ENCODE measurements around the gene COL1A2. TPM values are rescaled to one million over a fixed set of nuclear protein-coding genes. Genes with fewer than 3 reads are reported as not detected.

COL1A2 gene
- total RNA-seq, 1 experiment from 2014 or later: 2,203 TPM

DNA sequence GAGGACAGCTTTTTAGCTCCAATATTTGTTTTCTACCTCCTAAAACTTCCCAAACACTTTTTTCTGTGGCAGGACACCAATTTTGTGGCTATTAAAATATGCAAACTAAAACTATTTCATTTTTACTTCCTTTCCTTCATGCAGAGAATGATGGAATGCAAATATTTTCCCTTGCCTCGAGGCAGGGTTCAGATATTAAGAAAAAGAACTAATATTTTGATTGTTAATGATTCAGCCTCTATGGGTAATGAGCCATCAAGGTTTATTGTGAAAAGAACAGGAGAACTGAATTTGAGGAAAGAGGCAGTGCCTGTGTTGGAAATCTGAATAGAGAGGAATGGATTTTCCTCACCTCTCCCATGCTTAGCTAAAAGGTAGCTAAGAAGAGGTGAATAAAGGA, 71.8 kb downstream of the COL1A2 start:
- Histone ChIP-seq H3K4me1 (replicated peaks) (no peaks in the 10 kb centered on the region), H3K4me3 (no peak overlapping the region), H3K27me3 (replicated peaks) (peaks cover 6% of the 10 kb centered on the region), H3K9me3 (replicated peaks) (no peaks in the 10 kb centered on the region), H3K27ac (no peak overlapping the region), H3K36me3 (no peaks in the 10 kb centered on the region)
- DNase-seq (ENCODE audit: low read depth in 1 of 2, low spot score in 2 of 2): no peak

DNA sequence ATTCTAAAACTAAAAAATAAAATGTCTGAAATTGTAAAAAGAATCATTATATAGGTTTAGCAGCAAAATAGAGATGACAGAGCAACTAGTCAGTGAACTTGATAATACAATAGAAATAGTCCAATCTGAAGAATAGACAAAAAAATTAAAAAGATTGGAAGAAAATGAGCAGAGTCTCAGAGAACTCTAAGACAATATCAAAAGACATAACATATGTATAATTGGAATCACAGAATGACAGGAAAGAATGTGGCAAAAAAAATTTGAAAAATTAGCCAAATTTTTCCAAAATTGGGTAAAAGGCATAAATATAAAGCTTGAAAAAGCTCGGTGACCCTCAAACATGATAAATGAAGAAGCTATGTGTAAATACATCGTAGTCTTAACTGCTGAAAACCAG, 76.9 kb downstream of the COL1A2 start:
- no peak overlapping the region for H3K4me3 ChIP-seq
- H3K27ac ChIP-seq: no peak overlapping the region
- H3K36me3 ChIP-seq: no peaks in the 10 kb centered on the region
- H3K9me3 ChIP-seq (replicated peaks): no peaks in the 10 kb centered on the region
- peaks cover 4% of the 10 kb centered on the region; the same call in 1 of the 2 replicates for H3K27me3 ChIP-seq (replicated peaks)
- no peaks in the 10 kb centered on the region for H3K4me1 ChIP-seq (replicated peaks)
- no peak for DNase-seq (ENCODE audit: low read depth in 1 of 2, low spot score in 2 of 2)

DNA sequence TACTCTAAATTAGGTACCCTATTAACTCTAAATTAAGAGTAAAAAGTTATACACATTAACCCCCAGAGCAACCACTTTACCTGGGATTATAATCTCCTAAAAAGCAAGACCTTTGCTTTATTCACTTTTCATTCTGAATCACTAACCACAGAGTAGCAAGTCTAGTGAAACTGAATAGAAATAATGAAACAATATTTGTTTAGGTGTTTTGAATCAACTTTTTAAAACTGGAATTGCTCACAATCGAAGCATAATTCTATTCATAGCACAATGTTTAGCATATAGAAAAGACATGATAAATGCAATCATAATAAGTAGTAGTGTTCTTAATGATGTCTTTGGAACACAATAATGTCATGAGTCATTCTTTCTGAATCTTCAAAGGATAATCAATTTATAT, 77.9 kb downstream of the COL1A2 start:
- H3K4me3 ChIP-seq: no peak overlapping the region
- no peaks in the 10 kb centered on the region; the same call in 1 of the 2 replicates for H3K27me3 ChIP-seq (replicated peaks)
- no peaks in the 10 kb centered on the region for H3K36me3 ChIP-seq
- no peak overlapping the region for H3K27ac ChIP-seq
- DNase-seq (ENCODE audit: low read depth in 1 of 2, low spot score in 2 of 2): no peak
- H3K9me3 ChIP-seq (replicated peaks): no peaks in the 10 kb centered on the region
- H3K4me1 ChIP-seq (replicated peaks): no peaks in the 10 kb centered on the region

DNA sequence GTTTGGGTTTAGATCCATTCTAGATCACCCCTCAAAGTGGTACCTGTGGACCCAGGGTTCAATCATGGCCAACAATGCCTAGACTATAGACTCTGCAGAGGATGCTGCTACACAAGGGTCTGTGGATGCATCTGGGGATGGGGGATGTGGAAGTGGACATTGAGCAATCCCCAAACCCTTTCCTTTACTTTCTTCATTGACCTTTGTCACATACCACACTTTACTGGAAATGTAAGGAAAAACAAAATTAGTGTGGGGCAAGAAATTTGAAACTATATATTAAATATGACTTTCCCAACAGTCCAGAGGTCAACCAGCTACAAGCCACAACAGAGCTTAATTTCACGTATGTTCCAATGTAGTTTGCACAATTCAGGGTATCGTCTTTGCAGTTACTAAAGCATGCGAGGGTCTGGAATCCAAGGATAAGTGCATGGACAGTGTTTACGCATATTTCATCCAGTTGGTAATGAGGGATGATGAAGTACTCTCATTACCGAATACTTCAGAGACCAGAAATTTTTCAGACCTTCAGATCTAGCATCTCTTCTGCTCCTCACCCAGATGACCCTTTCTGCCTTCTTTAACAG, 81.7 kb downstream of the COL1A2 start:
- no peak for DNase-seq (ENCODE audit: low read depth in 1 of 2, low spot score in 2 of 2)
- no peak overlapping the region for H3K4me3 ChIP-seq
- no peak overlapping the region for H3K27ac ChIP-seq
- H3K27me3 ChIP-seq (replicated peaks): no peaks in the 10 kb centered on the region
- no peaks in the 10 kb centered on the region for H3K4me1 ChIP-seq (replicated peaks)
- no peaks in the 10 kb centered on the region for H3K9me3 ChIP-seq (replicated peaks)
- H3K36me3 ChIP-seq: no peaks in the 10 kb centered on the region

DNA sequence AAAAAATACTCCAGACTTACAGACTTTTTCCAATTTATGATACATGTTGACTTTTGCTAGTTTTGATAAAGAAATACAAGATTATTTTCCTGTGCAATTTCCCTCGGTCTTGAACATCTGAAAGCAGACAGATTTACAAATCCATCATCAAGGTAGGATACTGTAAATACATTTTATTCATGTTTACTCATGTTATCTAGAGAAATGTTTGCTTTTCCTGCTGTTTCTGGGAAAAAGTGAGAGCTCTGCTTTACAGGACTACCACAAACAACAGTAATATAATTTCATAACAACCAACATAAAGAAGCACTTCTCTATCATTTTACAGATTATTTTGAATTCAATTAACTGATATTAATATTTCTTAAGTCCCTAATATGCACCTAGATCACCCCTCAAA, 83.2 kb downstream of the COL1A2 start:
- H3K4me3 ChIP-seq: no peak overlapping the region
- H3K36me3 ChIP-seq: no peaks in the 10 kb centered on the region
- H3K9me3 ChIP-seq (replicated peaks): no peaks in the 10 kb centered on the region
- H3K27ac ChIP-seq: no peak overlapping the region
- H3K4me1 ChIP-seq (replicated peaks): no peaks in the 10 kb centered on the region
- no peaks in the 10 kb centered on the region for H3K27me3 ChIP-seq (replicated peaks)
- DNase-seq (ENCODE audit: low read depth in 1 of 2, low spot score in 2 of 2): no peak

DNA sequence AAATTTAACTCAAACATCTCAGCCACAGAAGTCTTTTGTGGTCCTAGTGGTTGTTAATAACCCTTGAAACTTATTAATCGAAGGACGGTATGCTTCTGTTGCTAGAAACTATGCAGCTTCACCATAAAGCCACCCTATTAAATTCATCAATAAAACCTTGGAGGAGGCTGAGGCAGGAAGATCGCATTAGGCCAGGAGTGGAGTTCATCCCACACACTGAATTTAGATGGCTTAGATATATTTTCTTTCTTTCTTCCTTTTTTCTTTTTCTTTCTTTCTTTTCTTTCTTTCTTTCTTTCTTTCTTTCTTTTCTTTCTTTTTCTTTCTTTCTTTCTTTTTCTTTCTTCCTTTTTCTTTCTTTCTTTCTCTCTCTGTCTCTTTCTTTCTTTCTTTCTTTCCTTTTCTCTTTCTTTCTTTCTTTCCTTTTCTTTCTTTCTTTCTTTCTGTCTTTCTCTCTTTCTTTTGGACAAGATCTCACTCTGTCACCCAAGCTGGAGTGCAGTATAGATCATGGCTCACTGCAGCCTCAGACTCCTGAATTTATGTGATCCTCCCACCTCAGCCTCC, 84.0 kb downstream of the COL1A2 start:
- H3K27me3 ChIP-seq (replicated peaks): no peaks in the 10 kb centered on the region
- H3K9me3 ChIP-seq (replicated peaks): no peaks in the 10 kb centered on the region
- no peak overlapping the region for H3K4me3 ChIP-seq
- H3K4me1 ChIP-seq (replicated peaks): no peaks in the 10 kb centered on the region
- no peak overlapping the region for H3K27ac ChIP-seq
- no peaks in the 10 kb centered on the region for H3K36me3 ChIP-seq
- no peak for DNase-seq (ENCODE audit: low read depth in 1 of 2, low spot score in 2 of 2)

Other genes starting within 250 kb of the COL1A2 start
- gene CASD1, start 114.9 kb downstream of the COL1A2 start, total RNA-seq (2014; rRNA removed; shearing (Covaris generic)): 14.3 and 25.7 TPM in 2 replicates